H1 (cell line): ENCODE measurements around the gene APBA2. TPM values are rescaled to one million over a fixed set of nuclear protein-coding genes. Genes with fewer than 3 reads are reported as not detected.

Source experiments
- CTCF ChIA-PET: fragments of 300-600 bp; sonication (Branson Sonifier 250); formaldehyde crosslinking; loops from one replicate; lab custom pipeline; 2021; ENCODE audit not compliant: partially characterized antibody; lab: Charles Lee
- POLR2A ChIA-PET: fragments of 300-600 bp; sonication (Branson Sonifier 250); formaldehyde crosslinking; loops from one replicate; lab custom pipeline; 2021; ENCODE audit warnings: inconsistent platforms; ENCODE audit not compliant: partially characterized antibody; lab: Charles Lee
- DNase-seq, 2 experiments: peaks; one replicate each; pipeline versions ENCODE4 v3.0.0 to v3.0.0-alpha.2; 2010 to 2022; ENCODE audit warnings: low spot score in 2 of 2, low read depth in 1 of 2, mixed read lengths in 1 of 2
- FAIRE-seq: peaks from 2 replicates; lab custom pipeline; 2011; peaks lifted over from hg19 to GRCh38; lab: Jason Lieb, UNC
- H2AFZ ChIP-seq: 2 replicates; pipeline ENCODE4 v1.8.1; 2012; ENCODE audit warnings: low read length, inconsistent platforms
- H2AK5ac ChIP-seq: 2 replicates; pipeline ENCODE4 v1.6.1; 2013; ENCODE audit warnings: low read depth, low read length
- H2BK120ac ChIP-seq: replicated peaks from 2 replicates; pipeline ENCODE3; 2013; ENCODE audit warnings: low read depth, low read length, inconsistent platforms
- H2BK12ac ChIP-seq: 2 replicates; pipeline ENCODE4 v1.6.1; 2013; ENCODE audit warnings: low read depth, low read length
- H2BK15ac ChIP-seq: 2 replicates; pipeline ENCODE4 v1.6.1; 2013; ENCODE audit warnings: low read length
- H2BK20ac ChIP-seq: 2 replicates; pipeline ENCODE4 v1.6.1; 2013; ENCODE audit warnings: low read length
- H2BK5ac ChIP-seq: 2 replicates; pipeline ENCODE4 v1.6.1; 2013; ENCODE audit warnings: low read depth, low read length
- H3K14ac ChIP-seq: 2 replicates; pipeline ENCODE4 v1.6.1; 2013; ENCODE audit warnings: inconsistent platforms; ENCODE audit not compliant: insufficient read length
- H3K18ac ChIP-seq: 2 replicates; pipeline ENCODE4 v1.6.1; 2013; ENCODE audit warnings: low read length; ENCODE audit errors: extremely low read depth
- H3K23ac ChIP-seq: 2 replicates; pipeline ENCODE4 v1.6.1; 2013; ENCODE audit warnings: inconsistent platforms; ENCODE audit not compliant: insufficient read length
- H3K23me2 ChIP-seq: 2 replicates; pipeline ENCODE4 v1.6.1; 2013; ENCODE audit warnings: low read depth, low read length
- H3K27ac ChIP-seq: 2 replicates; pipeline ENCODE4 v1.6.1; 2011; ENCODE audit warnings: low read depth, low read length, inconsistent platforms
- H3K27me3 ChIP-seq, 4 experiments: replicated peaks in 1 of 4; 1 replicate in 1 of 4; 2 replicates in 3 of 4; pipeline versions ENCODE4 v1.6.1 to v1.8.1; 2011 to 2013; ENCODE audit warnings: low read length in 3 of 4, mild to moderate bottlenecking in 3 of 4, inconsistent platforms in 2 of 4, mixed read lengths in 2 of 4, moderate library complexity in 1 of 4; ENCODE audit not compliant: control insufficient read depth in 3 of 4, insufficient read depth in 3 of 4; ENCODE audit errors: extremely low read depth in 1 of 4
- H3K36me3 ChIP-seq, 4 experiments: 2 replicates each; pipeline versions ENCODE4 v1.6.1 to v1.8.1; 2011 to 2013; ENCODE audit warnings: mild to moderate bottlenecking in 4 of 4, low read length in 3 of 4, moderate library complexity in 2 of 4, control low read depth in 1 of 4, inconsistent platforms in 1 of 4; ENCODE audit not compliant: insufficient read depth in 4 of 4, control insufficient read depth in 2 of 4
- H3K4ac ChIP-seq: replicated peaks from 2 replicates; pipeline ENCODE3; 2013; ENCODE audit warnings: low read length, low read depth, mixed read lengths, inconsistent platforms; ENCODE audit not compliant: insufficient read length
- H3K4me1 ChIP-seq, 4 experiments: replicated peaks in 1 of 4; 1 replicate in 1 of 4; 2 replicates in 3 of 4; pipeline versions ENCODE4 v1.6.1 to v1.8.1; 2011 to 2013; ENCODE audit warnings: low read length in 3 of 4, inconsistent platforms in 2 of 4, mixed read lengths in 1 of 4; ENCODE audit not compliant: insufficient read depth in 4 of 4, control insufficient read depth in 3 of 4
- H3K4me2 ChIP-seq, 2 experiments: 2 replicates each; pipeline versions ENCODE4 v1.6.1 to v1.8.1; 2011 to 2013; ENCODE audit warnings: low read depth in 2 of 2, low read length in 2 of 2, control low read depth in 1 of 2, inconsistent platforms in 1 of 2, mild to moderate bottlenecking in 1 of 2; ENCODE audit not compliant: insufficient read depth in 1 of 2
- H3K4me3 ChIP-seq, 4 experiments: fragments of 200-600, 300-600 bp in 1 of 4; sonication (generic), shearing (Covaris generic), sonication (Bioruptor Twin) in 1 of 4; 2 replicates each; pipeline versions ENCODE4 v1.5.1 to v1.8.1; 2011 to 2016; ENCODE audit warnings: low read length in 4 of 4, low read depth in 3 of 4, control low read depth in 2 of 4, inconsistent platforms in 2 of 4, mild to moderate bottlenecking in 2 of 4, mixed read lengths in 1 of 4, moderate library complexity in 1 of 4; ENCODE audit not compliant: insufficient read depth in 2 of 4; ENCODE audit errors: extremely low read depth in 1 of 4
- H3K56ac ChIP-seq: replicated peaks from 2 replicates; pipeline ENCODE3; 2013; ENCODE audit warnings: low read depth, mild to moderate bottlenecking, mixed read lengths, low read length, inconsistent platforms; ENCODE audit not compliant: insufficient read length
- H3K79me1 ChIP-seq: 2 replicates; pipeline ENCODE4 v1.6.1; 2013; ENCODE audit warnings: low read depth, low read length, control low read depth
- H3K79me2 ChIP-seq, 2 experiments: 2 replicates each; pipeline versions ENCODE4 v1.6.1 to v1.8.1; 2012 to 2013; ENCODE audit warnings: low read length in 2 of 2, mild to moderate bottlenecking in 2 of 2, inconsistent platforms in 1 of 2; ENCODE audit not compliant: insufficient read depth in 2 of 2, control insufficient read depth in 1 of 2
- H3K9ac ChIP-seq, 4 experiments: replicated peaks in 1 of 4; 1 replicate in 1 of 4; 2 replicates in 3 of 4; pipeline versions ENCODE4 v1.6.1 to v1.8.1; 2011 to 2013; ENCODE audit warnings: low read depth in 3 of 4, low read length in 3 of 4, control low read depth in 2 of 4, mild to moderate bottlenecking in 2 of 4, moderate library complexity in 2 of 4, inconsistent platforms in 1 of 4; ENCODE audit errors: extremely low read depth in 1 of 4
- H3K9me3 ChIP-seq, 2 experiments: 2 replicates each; pipeline versions ENCODE4 v1.6.1 to v1.8.1; 2012 to 2013; ENCODE audit warnings: mild to moderate bottlenecking in 2 of 2, moderate library complexity in 2 of 2, control low read depth in 1 of 2, inconsistent platforms in 1 of 2, low read depth in 1 of 2, low read length in 1 of 2, mixed read lengths in 1 of 2; ENCODE audit not compliant: insufficient read depth in 2 of 2
- H4K20me1 ChIP-seq, 2 experiments: replicated peaks in 1 of 2; 2 replicates each; pipeline versions ENCODE3 to v1.8.1; 2011 to 2013; ENCODE audit warnings: inconsistent platforms in 2 of 2, low read length in 2 of 2, mild to moderate bottlenecking in 1 of 2; ENCODE audit not compliant: insufficient read depth in 2 of 2, control insufficient read depth in 1 of 2
- H4K5ac ChIP-seq: 2 replicates; pipeline ENCODE4 v1.6.1; 2013; ENCODE audit warnings: low read length, low read depth, mixed read lengths, inconsistent platforms; ENCODE audit not compliant: insufficient read length
- H4K8ac ChIP-seq: 2 replicates; pipeline ENCODE4 v1.8.0; 2013; ENCODE audit warnings: mild to moderate bottlenecking, moderate library complexity, low read length, inconsistent platforms; ENCODE audit not compliant: insufficient read depth; ENCODE audit errors: extremely low read depth
- H4K91ac ChIP-seq: replicated peaks from 2 replicates; pipeline ENCODE3; 2013; ENCODE audit warnings: low read length, mixed read lengths, inconsistent platforms; ENCODE audit not compliant: insufficient read length
- ASH2L ChIP-seq: fragments of 200-600, 300-600 bp; sonication (generic); IDR thresholded peaks from one replicate; pipeline ENCODE4 v1.7.1; 2017; ENCODE audit warnings: low read length
- BRCA1 ChIP-seq: IDR thresholded peaks from 2 replicates; pipeline ENCODE4 v1.6.1; 2012; ENCODE audit warnings: low read depth, low read length, improper control_type of control experiment
- CEBPB ChIP-seq: IDR thresholded peaks from 2 replicates; pipeline ENCODE4 v1.6.1; 2012; ENCODE audit warnings: low read depth, low read length
- EGR1 ChIP-seq: IDR thresholded peaks from 2 replicates; pipeline ENCODE4 v1.6.1; 2011; ENCODE audit warnings: low read depth, low read length, borderline replicate concordance
- KDM5A ChIP-seq: fragments of 200-600 bp; IDR thresholded peaks from 2 replicates; pipeline ENCODE4 v1.7.1; 2012; ENCODE audit warnings: mild to moderate bottlenecking, low read length, inconsistent platforms, mixed read lengths
- PHF8 ChIP-seq: fragments of 200-600 bp; sonication (generic); conservative IDR thresholded peaks from 2 replicates; pipeline ENCODE4 v1.7.1; 2012; ENCODE audit warnings: low read depth, mild to moderate bottlenecking, inconsistent platforms, low read length, moderate library complexity
- SIN3A ChIP-seq, 2 experiments: IDR thresholded peaks in 1 of 2; conservative IDR thresholded peaks in 1 of 2; 2 replicates each; pipeline ENCODE4 v1.6.1; 2011 to 2012; ENCODE audit warnings: low read length in 2 of 2, improper control_type of control experiment in 1 of 2, low read depth in 1 of 2, mild to moderate bottlenecking in 1 of 2
- SP1 ChIP-seq: IDR thresholded peaks from 2 replicates; pipeline ENCODE4 v1.6.1; 2011; ENCODE audit warnings: low read depth, low read length
- SRF ChIP-seq: IDR thresholded peaks from 2 replicates; pipeline ENCODE4 v1.6.1; 2011; ENCODE audit warnings: mild to moderate bottlenecking, low read depth, low read length, moderate library complexity
- SUZ12 ChIP-seq: fragments of 200-600 bp; sonication (generic); IDR thresholded peaks from 2 replicates; pipeline ENCODE4 v1.6.1; 2012; ENCODE audit warnings: mild to moderate bottlenecking, inconsistent platforms, low read length, moderate library complexity, mixed read lengths
- YY1 ChIP-seq: IDR thresholded peaks from 2 replicates; pipeline ENCODE4 v1.6.1; 2011; ENCODE audit warnings: low read depth, mild to moderate bottlenecking, low read length
- WGBS, 2 experiments: shearing (Covaris generic) in 1 of 2; methylation state at CpG; one replicate each; pipeline versions ENCODE4 v1.1.6 to v1.1.7; 2013 to 2015; ENCODE audit warnings: low lambda C conversion rate in 2 of 2, mixed read lengths in 2 of 2, inconsistent platforms in 1 of 2, low coverage in 1 of 2, missing lambda C conversion rate in 1 of 2; ENCODE audit not compliant: insufficient replicate concordance in 2 of 2, insufficient coverage in 1 of 2, insufficient read length in 1 of 2; ENCODE audit errors: extremely low coverage in 1 of 2, missing lambda C conversion rate in 1 of 2; 5-methylcytosine and 5-hydroxymethylcytosine counted together
- polyA plus RNA-seq, 7 experiments: library from polyadenylated mRNA; depleted of rRNA in 3 of 7; stranded (reverse) in 5 of 7; unstranded in 2 of 7; fragments of >200 nt in 5 of 7; fragments of 200-250 nt in 2 of 7; gene quantifications; 1 replicate in 5 of 7; 2 replicates in 1 of 7; 4 replicates in 1 of 7; pipeline versions ENCODE4 v1.2.1 to v1.2.3, GENCODE V29; 2011 to 2013; ENCODE audit warnings: missing spikeins in 2 of 7, mixed read lengths in 2 of 7
- total RNA-seq: library from RNA; stranded (reverse); fragmentation: NEBNext Ultra II Directional; extraction: Animal tissue kit (Norgen Biotek cat#: 25700); gene quantifications from 2 replicates; pipeline ENCODE4 v1.2.1, GENCODE V29; 2021
- TF ChIP-seq, protein P1 (sequence below): IDR thresholded peaks from 2 replicates; pipeline ENCODE4 v1.6.1; 2012; ENCODE audit warnings: inconsistent platforms

The APBA2 gene
- total and polyA plus RNA-seq, 2 of the 8 experiments (the other 6 are each of a cell fraction or from before 2014, with no cell fraction given), result 15.5 to 19.0 TPM

DNA sequence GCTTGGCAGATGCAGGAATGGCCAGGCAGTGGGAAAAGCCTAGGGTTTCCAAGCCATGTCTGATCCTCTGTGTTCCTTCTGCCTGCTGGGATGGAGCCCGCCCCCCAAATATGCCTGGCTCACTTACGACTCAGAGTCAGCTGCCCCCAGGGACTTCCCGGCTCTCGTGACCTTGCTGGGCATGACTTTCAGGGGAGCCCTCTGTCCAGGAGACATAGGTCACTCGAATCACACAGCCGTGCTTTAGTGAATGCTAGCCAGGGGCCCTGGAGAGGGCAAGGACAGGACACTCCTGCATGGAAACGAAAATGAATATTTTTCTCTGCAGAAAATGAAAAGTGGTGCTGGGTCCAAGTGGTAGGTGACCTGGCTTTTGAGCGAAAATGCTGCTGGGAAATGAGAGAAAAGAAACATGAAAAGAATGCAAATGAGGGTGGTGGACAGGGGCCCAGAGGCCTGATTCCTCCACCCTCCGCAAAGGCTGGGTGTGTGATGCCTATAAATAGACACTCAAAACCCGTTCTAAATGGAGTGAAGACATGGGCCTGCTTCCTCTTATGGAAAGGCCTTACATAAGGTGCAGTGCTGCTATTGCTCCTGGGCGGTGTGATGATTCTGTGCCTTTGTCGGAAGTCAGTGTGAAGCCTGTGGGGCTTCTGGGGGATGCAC is 107.4 kb downstream of the APBA2 start:
- no peak overlapping the region for H2BK120ac ChIP-seq
- H3K79me1 ChIP-seq, result no peaks in the 10 kb centered on the region
- H3K4me1 ChIP-seq, result peaks cover 0 to 11% (median 6%) of the 10 kb centered on the region in 4 experiments; a peak in 5 of 7 replicates
- no peak overlapping the region for H2BK12ac ChIP-seq
- no peak overlapping the region for H2AK5ac ChIP-seq
- POLR2A ChIA-PET, result no interaction called here
- no peak overlapping the region for H3K14ac ChIP-seq
- no peak overlapping the region for H4K8ac ChIP-seq
- H3K4me2 ChIP-seq, result no peak overlapping the region
- FAIRE-seq (no peak), DNase-seq (no peak)
- H3K23ac ChIP-seq, result no peak overlapping the region
- peaks cover 0 to 3% of the 10 kb centered on the region in 2 experiments for H4K20me1 ChIP-seq
- H4K5ac ChIP-seq, result no peak overlapping the region
- H2BK15ac ChIP-seq, result no peak overlapping the region
- no peaks in the 10 kb centered on the region for H3K23me2 ChIP-seq
- TF ChIP-seq PHF8 (no peak), SIN3A (conservative IDR thresholded peaks at IDR 0.05 in 1 of 2, IDR thresholded peaks at IDR 0.05 in 1 of 2; ENCODE audit: low read depth in 1 of 2, low read length in 2 of 2) (no peak), SRF (no peak), KDM5A (no peak), YY1 (no peak), CEBPB (no peak), BRCA1 (no peak), ASH2L (no peak), EGR1 (no peak), SP1 (no peak), SUZ12 (no peak)
- TF ChIP-seq, protein P1, sequence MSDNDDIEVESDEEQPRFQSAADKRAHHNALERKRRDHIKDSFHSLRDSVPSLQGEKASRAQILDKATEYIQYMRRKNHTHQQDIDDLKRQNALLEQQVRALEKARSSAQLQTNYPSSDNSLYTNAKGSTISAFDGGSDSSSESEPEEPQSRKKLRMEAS, result no peak
- H3K9ac ChIP-seq, result no peak overlapping the region
- H3K18ac ChIP-seq, result no peak overlapping the region
- H3K4ac ChIP-seq, result no peak overlapping the region
- WGBS, 2 experiments, result 92% methylated on average over 12 of the region's 12 CpGs; no CpG with 5 or more reads in 1 of the 2 experiments
- no peaks in the 10 kb centered on the region for H3K9me3 ChIP-seq
- no peak overlapping the region for H3K56ac ChIP-seq
- no peak overlapping the region for H2AFZ ChIP-seq
- no peak overlapping the region for H3K27ac ChIP-seq
- H2BK5ac ChIP-seq, result no peak overlapping the region
- no peak overlapping the region for H3K4me3 ChIP-seq
- no peaks in the 10 kb centered on the region for H3K36me3 ChIP-seq
- H3K27me3 ChIP-seq, result no peaks in the 10 kb centered on the region
- no peaks in the 10 kb centered on the region for H3K79me2 ChIP-seq
- H4K91ac ChIP-seq, result no peak overlapping the region
- CTCF ChIA-PET, result interaction anchor here (9.4 kb wide), 1 partner anchor 97 kb away, joined by 88 read pairs; no protein-coding TSS in a partner anchor
- H2BK20ac ChIP-seq, result no peak overlapping the region
